ENCODE data around the gene GET4.

GET4 gene

DNA sequence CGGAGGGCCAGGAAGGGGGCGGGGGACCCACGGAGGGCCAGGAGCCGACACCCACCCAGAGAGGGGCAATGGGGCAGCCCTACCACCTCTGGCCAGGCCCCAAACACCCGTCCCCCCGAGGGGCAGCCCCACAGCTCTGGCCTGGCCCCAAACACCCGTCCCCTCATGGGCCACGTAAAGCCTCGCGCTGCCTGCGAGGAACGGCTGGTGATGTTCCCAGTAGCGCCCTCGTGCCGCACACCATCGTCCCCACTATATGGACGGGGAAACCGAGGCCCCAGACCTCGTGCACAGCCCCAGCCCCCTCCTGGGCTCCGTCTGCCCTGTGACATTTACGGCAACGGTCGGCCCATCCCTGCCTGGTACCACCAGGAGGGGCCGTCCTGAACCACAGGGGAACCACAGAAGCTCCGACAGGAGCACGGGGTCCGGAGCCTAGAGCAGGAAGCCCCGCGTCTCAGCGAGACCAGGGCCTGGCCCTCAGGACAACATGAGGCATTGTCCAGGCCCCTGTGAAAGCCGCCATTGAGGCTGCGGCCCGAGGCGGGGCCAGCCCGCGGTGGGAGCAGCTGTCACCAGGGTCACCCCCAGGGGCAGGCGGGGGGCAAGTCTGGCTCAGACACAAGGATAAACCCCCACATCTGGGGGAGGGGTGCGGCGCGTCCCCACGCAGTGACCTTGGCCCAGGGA lies 35.6 kb downstream of the GET4 start:
- no peak for DNase-seq (ENCODE audit: low read depth)
- H3K4me3 ChIP-seq (ENCODE audit: control insufficient read depth, low read depth, low read length), result no peak overlapping the region
- TF ChIP-seq, protein P1, sequence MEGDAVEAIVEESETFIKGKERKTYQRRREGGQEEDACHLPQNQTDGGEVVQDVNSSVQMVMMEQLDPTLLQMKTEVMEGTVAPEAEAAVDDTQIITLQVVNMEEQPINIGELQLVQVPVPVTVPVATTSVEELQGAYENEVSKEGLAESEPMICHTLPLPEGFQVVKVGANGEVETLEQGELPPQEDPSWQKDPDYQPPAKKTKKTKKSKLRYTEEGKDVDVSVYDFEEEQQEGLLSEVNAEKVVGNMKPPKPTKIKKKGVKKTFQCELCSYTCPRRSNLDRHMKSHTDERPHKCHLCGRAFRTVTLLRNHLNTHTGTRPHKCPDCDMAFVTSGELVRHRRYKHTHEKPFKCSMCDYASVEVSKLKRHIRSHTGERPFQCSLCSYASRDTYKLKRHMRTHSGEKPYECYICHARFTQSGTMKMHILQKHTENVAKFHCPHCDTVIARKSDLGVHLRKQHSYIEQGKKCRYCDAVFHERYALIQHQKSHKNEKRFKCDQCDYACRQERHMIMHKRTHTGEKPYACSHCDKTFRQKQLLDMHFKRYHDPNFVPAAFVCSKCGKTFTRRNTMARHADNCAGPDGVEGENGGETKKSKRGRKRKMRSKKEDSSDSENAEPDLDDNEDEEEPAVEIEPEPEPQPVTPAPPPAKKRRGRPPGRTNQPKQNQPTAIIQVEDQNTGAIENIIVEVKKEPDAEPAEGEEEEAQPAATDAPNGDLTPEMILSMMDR (IDR thresholded peaks at IDR 0.05; ENCODE audit: control insufficient read depth, insufficient read depth, low read depth, low read length, missing control alignments), result no peak

DNA sequence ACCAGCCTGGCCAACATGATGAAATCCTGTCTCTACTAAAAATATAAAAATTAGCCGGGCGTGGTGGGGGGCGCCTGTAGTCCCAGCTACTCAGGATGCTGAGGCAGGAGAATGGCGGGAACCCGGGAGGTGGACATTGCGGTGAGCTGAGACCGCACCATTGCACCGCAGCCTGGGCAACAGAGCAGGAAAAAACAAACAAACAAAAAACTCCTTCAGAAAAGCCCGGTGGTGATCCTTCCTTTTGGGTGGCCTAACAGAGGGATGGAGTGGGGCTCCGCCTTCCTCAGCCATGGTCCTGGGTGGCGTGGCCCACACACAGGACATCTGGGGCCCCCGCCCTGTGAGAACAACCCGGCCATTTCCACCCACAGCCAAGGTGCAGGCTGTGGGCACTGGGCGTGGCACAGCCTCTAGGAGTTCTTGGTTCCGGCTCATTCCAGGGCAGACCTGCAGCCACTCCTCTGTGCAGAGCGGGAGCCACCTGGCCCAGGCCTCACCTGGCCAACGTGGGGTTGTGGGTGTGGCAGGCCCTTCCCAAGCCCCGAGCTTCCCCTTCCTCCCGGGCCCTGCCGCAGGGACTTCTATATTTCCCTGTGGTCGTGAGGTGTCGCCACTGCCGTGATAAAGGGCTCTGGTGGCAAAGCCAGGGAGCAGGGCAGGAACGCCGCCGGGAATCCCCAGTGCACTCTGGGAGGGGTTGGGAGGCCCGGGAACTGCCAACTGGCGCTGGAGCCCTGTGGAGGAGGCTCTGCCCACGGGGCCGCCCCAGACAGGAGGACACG lies 37.6 kb downstream of the GET4 start:
- DNase-seq (ENCODE audit: low read depth), result no peak
- TF ChIP-seq, protein P1 (IDR thresholded peaks at IDR 0.05; ENCODE audit: control insufficient read depth, insufficient read depth, low read depth, low read length, missing control alignments), result no peak
- no peak overlapping the region for H3K4me3 ChIP-seq (ENCODE audit: control insufficient read depth, low read depth, low read length)

DNA sequence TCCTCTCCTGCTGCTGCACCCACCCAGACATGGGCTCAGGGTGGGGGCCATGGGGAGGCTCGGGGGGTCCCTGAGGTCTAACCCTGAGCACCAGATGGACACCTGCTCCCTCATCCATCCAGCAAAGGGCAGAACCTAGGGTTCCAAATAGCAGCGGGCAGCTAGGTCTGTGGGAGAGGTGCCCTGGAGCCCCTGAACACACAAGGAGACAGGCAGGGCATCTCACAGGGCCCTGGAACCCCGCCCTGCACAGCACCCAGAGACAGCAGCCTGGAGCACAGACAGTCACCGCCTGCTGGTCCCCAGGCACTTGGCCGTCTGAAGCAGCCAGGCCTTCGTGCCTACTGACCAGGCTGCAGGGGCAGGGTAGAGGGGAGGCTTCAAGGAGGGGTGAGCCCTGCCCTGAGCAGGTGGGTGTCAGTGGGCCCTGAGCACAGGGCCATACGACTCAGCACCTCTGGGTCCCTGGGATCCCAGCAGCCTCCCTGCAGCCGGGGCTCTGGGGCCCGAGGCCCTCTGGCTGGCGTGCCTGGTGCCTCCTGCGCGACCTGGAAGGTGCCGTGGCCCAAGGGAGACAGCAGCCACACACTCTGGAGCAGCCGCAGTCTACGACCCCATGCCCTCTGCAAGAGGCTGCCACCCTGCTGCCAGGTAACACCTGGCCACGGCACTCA lies 38.3 kb downstream of the GET4 start:
- TF ChIP-seq, protein P1 (IDR thresholded peaks at IDR 0.05; ENCODE audit: control insufficient read depth, insufficient read depth, low read depth, low read length, missing control alignments), result no peak

DNA sequence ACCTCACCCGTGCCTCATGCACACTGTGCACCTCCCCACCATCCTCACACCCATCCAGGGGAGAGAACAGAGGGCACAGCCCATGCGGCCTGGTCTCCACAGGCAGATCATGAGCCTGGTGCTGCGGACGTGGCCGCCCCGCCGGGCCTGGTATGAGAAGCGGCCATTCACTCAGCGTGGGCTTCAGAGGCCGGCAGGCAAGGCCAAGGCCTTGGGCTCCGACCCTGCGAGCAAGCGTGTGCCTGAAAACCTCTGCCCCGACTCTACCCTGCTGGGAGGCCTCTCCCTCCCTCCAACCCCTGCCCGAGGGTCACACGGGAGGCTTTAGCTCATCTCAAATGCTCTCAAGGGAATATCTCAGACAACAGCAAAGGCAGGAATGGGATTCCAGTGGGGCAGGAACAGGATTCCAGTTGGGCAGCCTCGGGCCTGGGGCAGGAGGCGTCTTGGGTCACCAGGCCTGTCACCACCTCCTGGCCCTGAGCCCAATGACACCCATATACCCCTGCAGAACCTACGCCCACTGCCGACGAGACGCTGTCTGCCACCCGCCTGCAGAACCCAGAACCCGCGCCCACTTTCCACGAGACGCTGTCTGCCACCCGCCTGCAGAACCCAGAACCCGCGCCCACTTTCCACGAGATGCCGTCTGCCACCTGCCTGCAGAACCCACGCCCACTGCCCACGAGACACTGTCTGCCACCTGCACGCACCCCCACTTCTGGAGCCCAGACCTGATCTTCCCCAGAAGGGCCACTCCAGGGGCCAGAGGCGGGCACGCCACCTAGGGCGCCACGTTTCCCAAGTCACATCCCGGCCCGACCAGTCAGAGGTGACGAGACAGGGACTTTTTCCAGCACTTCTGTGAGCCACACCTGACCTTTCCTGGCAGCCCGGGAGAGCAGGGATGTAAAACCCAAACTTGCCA lies 39.2 kb downstream of the GET4 start:
- no peak for DNase-seq (ENCODE audit: low read depth)
- H3K4me3 ChIP-seq (ENCODE audit: control insufficient read depth, low read depth, low read length), result no peak overlapping the region

More for the DNA sequence above, 38.3 kb downstream of the GET4 start:
- no peak overlapping the region for H3K4me3 ChIP-seq (ENCODE audit: control insufficient read depth, low read depth, low read length)
- no peak for DNase-seq (ENCODE audit: low read depth)

DNA sequence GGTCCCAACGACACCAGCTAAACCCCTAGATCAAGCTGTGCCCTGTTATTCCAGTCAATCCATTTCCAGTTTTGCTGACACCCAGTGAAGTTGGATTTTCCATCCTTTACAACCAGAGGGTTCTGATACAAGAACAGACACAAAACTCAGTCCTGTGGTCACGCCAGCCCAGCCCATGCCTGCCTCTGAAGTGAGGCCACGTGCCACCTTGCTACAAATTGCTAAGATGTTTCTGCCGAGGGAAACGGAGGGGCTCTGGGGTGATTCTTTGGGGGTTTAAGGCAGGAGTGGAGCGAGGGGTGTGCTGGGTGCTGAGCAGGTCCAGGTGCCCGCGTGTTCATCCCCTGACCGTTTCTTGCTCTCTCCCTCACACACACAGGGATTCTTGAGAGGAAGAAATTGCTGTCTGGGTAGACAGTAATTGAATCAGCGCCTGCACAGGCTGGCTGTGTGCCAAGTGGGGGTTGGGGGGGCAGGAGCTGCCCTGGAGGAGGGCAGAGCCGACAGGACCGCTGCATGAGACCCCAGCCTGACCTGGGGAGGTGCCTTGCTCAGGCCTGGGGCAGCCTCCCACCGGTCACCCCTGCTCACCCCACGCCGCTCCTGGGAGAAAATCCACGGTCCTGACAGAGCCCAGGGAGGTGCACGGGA lies 40.1 kb downstream of the GET4 start:
- DNase-seq (ENCODE audit: low read depth), result no peak
- no peak overlapping the region for H3K4me3 ChIP-seq (ENCODE audit: control insufficient read depth, low read depth, low read length)
- TF ChIP-seq, protein P1 (IDR thresholded peaks at IDR 0.05; ENCODE audit: control insufficient read depth, insufficient read depth, low read depth, low read length, missing control alignments), result no peak

More for the DNA sequence above, 39.2 kb downstream of the GET4 start:
- TF ChIP-seq, protein P1 (IDR thresholded peaks at IDR 0.05; ENCODE audit: control insufficient read depth, insufficient read depth, low read depth, low read length, missing control alignments), result no peak
